SH-SY5Y (cell line): ENCODE measurements around the gene CD3G.

ENCODE experiments used
- GATA2 ChIP-seq: IDR thresholded peaks from 2 replicates; pipeline ENCODE4 v1.6.1; 2011; ENCODE audit warnings: mild to moderate bottlenecking, low read depth, low read length
- GATA3 ChIP-seq: IDR thresholded peaks from 2 replicates; pipeline ENCODE4 v1.6.1; 2011; ENCODE audit warnings: low read depth, mild to moderate bottlenecking, low read length, moderate library complexity

DNA sequence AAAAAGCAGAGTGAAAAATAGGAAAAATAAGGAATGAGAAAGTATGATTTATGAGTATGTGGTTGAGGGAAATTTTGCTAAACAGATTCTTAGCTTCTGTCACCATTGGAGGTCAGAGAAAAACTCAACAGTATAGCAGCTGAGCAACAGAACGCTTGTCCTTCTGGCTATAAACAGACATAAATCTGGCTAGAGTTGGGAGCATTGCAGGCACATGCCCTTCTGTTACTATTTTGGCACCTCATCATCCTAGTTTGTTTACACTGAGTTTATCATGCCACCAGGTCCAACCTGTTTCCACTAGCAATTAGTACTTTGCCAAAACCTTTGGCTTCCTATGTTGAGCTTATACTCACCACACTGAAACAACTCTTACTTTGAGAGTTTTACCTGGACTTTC, 22.1 kb downstream of the CD3G start:
- no peak for TF ChIP-seq GATA3
- no peak for TF ChIP-seq GATA2
